Measurements from ENCODE around the gene CRACR2B.

The CRACR2B gene

GRCh38 chr11:794766-795633 is 32.7 kb upstream of the CRACR2B start:
- DNase-seq, result no peak

GRCh38 chr11:795634-796564 is 31.8 kb upstream of the CRACR2B start:
- peak; percentile 60 for DNase-seq

DNA sequence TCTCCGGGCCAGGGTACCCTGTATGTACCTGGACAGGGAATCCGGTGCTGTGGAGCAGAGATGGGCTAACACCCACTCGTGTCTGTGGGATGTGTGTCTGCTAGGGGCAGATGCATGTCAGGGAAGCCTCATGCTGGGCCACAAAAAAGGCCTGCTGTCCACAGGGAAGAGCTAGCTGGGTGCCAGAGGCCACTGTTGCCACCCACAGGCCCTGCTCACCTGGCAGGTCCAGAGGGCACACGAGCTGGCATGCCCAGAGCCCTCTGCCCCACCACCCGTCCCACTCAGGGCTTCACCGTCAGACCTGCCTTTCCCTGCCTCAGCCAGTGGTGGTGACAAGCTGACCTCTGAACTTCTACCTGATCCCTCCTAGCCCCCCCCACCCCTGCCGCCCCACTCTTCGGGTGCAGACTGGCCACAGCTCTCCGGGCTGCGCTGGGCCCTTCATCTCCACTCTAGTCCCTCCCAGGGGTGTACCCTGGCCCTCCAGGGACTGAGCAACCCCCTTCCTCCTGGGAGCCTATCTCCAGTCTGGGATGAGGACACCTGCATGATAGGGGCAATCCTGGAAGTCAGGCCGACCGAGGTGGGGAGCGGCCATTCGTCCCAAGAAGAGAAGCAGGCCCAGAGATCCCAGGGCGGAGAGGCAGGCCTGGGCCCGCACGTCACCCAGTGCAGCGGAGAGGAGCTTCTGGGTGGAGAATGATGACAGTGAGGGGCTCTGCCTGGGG is 31.0 kb upstream of the CRACR2B start:
- DNase-seq, result no peak

DNA sequence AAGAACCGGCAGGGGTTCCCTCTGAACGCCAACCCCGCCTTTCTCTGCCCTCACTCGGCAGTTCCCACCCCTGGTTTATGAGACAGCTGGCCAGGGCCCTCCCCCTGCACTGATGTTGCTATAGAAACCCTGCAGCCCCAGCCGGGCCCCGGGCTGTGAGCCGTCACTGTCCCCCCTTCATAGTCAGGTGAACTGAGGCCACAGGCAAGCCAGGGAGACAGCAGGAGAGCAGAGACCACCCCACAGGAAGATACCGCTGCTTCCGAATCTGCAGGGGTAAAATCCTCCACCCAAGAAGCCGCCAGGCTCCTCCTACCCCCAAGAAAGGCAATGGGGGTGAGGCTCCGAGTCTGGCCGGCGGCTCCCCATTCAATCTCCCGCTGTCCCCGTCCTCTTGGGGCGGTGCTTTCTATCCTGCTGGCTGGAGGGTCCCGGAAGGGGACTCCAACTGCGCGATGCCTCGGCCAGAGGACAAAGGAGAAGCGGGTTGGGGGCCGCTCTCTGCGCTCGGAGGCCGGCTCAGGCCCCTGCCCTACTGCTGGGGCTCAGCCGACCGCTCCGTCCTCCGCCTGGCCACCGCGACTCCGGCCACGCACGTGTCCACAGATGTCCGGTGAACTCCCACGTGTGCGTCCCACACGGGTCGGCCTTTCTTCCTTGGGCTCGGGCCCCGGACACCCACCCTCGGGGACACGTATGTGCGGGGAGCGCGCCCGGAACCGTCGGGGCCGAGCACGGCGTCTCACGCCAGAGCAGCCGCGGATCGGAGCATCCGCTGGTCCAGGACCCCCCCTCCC is 30.2 kb upstream of the CRACR2B start:
- DNase-seq, result peak; percentile 47

DNA sequence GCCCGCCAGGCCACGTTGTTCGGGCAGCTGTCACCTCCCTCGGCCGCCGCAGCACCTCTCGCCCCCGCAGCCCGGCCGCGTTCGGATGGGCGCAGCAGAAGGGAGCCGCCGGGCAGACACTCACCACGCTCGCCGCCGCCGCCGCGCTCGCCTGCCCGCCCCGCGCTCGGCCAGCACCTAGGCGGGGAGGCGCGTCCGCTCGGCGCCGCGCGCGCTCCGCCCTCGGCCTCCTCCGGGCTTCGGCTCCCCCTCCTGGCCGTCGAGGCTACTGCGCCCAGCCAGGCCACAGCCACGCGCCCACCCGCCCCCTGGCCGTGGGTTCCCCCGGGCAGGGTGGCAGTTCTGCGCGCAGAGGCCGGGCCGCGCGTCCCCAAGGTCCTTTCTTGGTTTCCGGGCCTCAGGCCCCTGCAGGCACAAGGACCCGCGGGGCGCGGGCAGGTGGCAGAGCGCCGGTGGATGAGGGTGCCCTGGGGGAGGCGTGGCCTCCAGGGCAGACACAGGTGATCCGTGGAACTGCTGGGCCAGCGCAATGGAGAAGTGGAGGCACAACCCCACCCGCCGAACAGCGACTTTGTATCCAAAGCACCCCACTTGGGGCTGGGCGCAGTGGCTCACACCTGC is 29.5 kb upstream of the CRACR2B start, which contains the start of gene SLC25A22:
TSS of gene SLC25A22 (minus strand) at position 189 of the 621 bp plus-strand sequence. CDS start 3,275 bp downstream, outside the sequence.
- DNase-seq, result peak; percentile 72

GRCh38 chr11:799641-800316 is 27.9 kb upstream of the CRACR2B start:
- DNase-seq, result no peak

GRCh38 chr11:800473-800872 is 27.2 kb upstream of the CRACR2B start:
- DNase-seq, result no peak

- no peak for DNase-seq
These were observed 26.5 kb upstream of the CRACR2B start for GRCh38 chr11:801097-801780.

DNA sequence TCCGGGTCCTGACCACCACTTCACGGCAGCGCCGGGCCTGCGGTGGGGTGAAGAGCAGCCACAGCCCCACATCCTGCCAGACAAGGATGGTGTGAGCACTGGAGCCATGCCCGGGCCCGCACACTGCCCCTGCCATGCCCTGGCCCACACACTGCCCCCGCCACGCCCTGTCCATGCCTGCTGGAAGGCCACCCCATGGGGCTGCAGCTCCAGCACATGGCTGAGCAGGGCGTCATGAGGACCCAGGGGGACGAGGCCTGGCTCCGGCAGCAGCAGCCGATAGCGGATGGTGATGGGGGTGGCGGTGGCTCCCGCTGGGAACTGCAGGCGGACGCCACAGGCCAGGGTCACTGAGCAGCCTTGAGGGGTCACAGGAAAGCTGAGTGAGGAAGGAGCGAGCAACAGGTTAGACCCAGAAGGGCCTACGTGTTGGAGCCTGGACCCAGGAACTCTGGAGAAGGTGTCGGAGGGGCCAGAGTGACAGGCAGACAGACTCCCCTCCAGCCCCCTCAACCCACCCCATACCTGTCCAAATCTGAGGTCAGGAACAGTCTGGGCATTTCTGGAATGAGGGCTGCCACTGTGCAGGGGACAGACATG is 25.6 kb upstream of the CRACR2B start:
- no peak for DNase-seq

DNA sequence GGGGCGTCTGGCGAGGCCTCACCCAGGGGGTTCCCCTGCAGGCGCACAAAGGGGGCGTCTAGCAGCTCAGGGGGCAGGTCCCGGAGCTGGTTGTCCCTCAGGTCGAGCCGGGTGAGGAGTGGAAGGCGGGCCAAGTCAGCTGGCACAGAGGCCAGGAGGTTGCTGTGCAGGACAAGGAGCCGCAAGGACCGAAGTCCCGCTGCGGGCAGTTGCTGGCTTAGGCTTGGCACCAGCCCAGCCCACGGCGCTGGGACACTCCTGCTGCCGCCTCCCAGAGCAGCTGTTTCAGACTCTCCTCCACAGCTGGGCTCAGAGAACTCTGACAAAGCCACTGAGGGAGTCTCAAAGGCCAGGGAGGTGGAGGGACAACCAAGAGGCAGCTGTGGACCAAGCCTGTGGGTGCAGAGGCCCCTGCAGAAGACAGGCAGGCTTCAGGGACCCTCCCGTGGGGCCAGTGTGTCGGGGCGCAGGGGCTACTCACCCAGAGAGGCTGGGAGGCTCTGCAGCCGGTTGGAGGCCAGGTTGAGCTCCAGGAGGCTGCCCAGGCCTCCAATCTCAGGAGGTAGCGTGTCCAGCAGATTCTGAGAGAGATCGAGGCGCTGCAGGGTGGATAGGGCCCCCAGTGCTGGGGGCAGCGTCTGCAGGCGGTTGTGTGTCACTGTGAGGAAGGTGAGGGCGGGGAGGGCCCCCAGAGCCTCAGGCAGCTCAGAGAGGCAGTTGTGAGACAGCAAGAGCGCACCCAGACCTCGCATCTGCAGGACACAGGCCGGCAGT is 24.8 kb upstream of the CRACR2B start:
- DNase-seq, result no peak

DNA sequence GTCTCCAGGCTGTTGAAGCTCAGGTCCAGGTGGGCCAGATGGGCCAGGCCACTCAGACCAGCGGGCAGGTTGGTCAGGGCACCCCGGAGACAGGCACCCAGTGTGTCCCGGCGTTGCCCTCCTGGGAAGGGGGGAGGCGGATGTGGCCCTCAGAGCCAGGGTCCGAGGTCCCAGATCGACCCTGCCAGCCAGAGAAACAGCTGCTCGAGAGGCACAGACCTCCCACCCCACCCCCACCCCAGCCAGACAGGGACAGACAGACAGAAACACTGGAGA is 24.3 kb upstream of the CRACR2B start:
- DNase-seq, result no peak

- DNase-seq, result no peak
These were observed 23.7 kb upstream of the CRACR2B start for GRCh38 chr11:803770-804598.

GRCh38 chr11:804599-804964 is 23.1 kb upstream of the CRACR2B start:
- DNase-seq, result no peak

GRCh38 chr11:808427-809286 is 19.1 kb upstream of the CRACR2B start:
- DNase-seq, result no peak

DNA sequence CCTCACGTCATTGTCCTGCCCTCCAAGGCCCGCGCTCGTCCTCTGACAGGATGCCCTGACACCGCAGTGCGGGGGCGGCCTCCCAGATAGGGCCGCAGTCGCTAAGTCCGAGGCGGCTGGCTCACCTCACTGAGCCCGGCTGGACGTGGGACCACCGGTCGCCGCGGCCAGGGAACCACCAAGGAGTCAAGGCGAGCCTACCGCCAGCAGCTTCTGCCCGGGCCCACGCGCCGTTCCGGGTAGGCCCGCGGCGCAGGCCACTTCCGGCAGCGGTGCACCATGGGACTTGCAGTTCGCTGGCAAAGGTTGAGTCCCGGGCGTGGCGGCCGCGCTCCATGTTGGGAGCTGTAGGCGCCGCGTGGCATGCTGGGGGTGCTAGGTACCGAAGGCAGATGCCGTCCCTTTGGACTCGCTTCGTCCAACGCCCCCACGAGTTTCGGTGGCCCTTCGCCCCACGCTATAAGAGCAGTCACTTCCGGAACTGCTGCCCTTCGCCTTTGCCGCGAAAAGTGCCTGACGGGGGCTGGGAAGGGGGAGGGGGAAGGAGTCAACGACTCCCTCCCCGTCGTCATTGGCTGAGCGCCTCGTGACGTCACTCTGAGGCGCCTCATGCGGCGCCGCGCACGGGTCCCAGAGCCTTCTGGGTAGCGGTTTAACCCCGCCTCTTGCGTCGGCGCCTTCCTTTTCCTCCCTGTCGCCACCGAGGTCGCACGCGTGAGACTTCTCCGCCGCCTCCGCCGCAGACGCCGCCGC is 18.3 kb upstream of the CRACR2B start, which contains the start of gene RPLP2:
TSS of gene RPLP2 (plus strand) at position 681 of the 753 bp plus-strand sequence. CDS start 268 bp downstream, outside the sequence.
- peak; percentile 98 for DNase-seq

GRCh38 chr11:810040-810567 is 17.6 kb upstream of the CRACR2B start:
- no peak for DNase-seq

Measured in activated CD4-positive, alpha-beta T cell treated with anti-CD3 and anti-CD28 coated beads for 1 hour (primary cell).